Panc1 (cell line): ENCODE results near the gene CASP6. TPM values are rescaled to one million over a fixed set of nuclear protein-coding genes. Genes with fewer than 3 reads are reported as not detected.

ENCODE experiments used
- ATAC-seq: fragments of 200-7000 bp; cut with Tn5 transposase; 2 replicates; pipeline ENCODE4 v1.9.1; 2020; ENCODE audit warnings: mild to moderate bottlenecking, moderate library complexity
- BruUV-seq: library from RNA; stranded (reverse); fragments of 400-500 nt; replicated peaks from 2 replicates; lab custom pipeline; 2021; lab: Mats Ljungman, UMichigan
- CTCF ChIA-PET: fragments of 300-600 bp; sonication (Branson Sonifier 250); formaldehyde crosslinking; loops from one replicate; lab custom pipeline; 2022; ENCODE audit warnings: antibody characterized with exemption; lab: Charles Lee
- POLR2A ChIA-PET: fragments of 300-600 bp; sonication (Branson Sonifier 250); formaldehyde crosslinking; loops from one replicate; lab custom pipeline; 2022; ENCODE audit warnings: antibody characterized with exemption; lab: Charles Lee
- DNase-seq: peaks from one replicate; pipeline ENCODE4 v3.0.0-alpha.2; 2010; ENCODE audit warnings: low read depth, low spot score
- H3K27ac ChIP-seq: 2 replicates; pipeline ENCODE4 v1.5.1; 2011; ENCODE audit warnings: mild to moderate bottlenecking, low read length, inconsistent platforms
- H3K27me3 ChIP-seq: fragments of 200-500 bp; sonication (Bioruptor generic); 2 replicates; pipeline ENCODE4 v1.6.0; 2014; ENCODE audit warnings: low read length, inconsistent platforms; ENCODE audit not compliant: control insufficient read depth, insufficient read depth
- H3K36me3 ChIP-seq: fragments of 200-500 bp; sonication (Bioruptor generic); 2 replicates; pipeline ENCODE4 v1.5.1; 2014; ENCODE audit warnings: inconsistent platforms, mild to moderate bottlenecking, low read length, moderate library complexity; ENCODE audit not compliant: control insufficient read depth, insufficient read depth
- H3K4me1 ChIP-seq: 2 replicates; pipeline ENCODE4 v1.5.1; 2011; ENCODE audit warnings: inconsistent platforms, mild to moderate bottlenecking, low read length, moderate library complexity; ENCODE audit not compliant: control insufficient read depth, insufficient read depth
- H3K4me3 ChIP-seq, 2 experiments: 2 replicates each; pipeline ENCODE4 v1.5.1; 2011 to 2012; ENCODE audit warnings: low read depth in 2 of 2, low read length in 2 of 2, mild to moderate bottlenecking in 2 of 2, inconsistent platforms in 1 of 2, moderate library complexity in 1 of 2
- H3K9me3 ChIP-seq: fragments of 200-500 bp; sonication (Bioruptor generic); 2 replicates; pipeline ENCODE4 v1.5.1; 2014; ENCODE audit warnings: low read depth, mild to moderate bottlenecking, inconsistent platforms, low read length, moderate library complexity; ENCODE audit not compliant: control insufficient read depth, insufficient read depth
- POLR2AphosphoS5 ChIP-seq: IDR thresholded peaks from 2 replicates; pipeline ENCODE4 v1.6.1; 2012; ENCODE audit warnings: mild to moderate bottlenecking, low read depth, low read length, moderate library complexity
- REST ChIP-seq, 2 experiments: IDR thresholded peaks; 2 replicates each; pipeline ENCODE4 v1.6.1; 2011 to 2012; ENCODE audit warnings: low read depth in 2 of 2, control low read depth in 1 of 2, low read length in 1 of 2, mild to moderate bottlenecking in 1 of 2, moderate library complexity in 1 of 2; ENCODE audit not compliant: insufficient read depth in 1 of 2
- SIN3A ChIP-seq: IDR thresholded peaks from 2 replicates; pipeline ENCODE4 v1.6.1; 2012; ENCODE audit warnings: low read depth, mild to moderate bottlenecking, low read length, moderate library complexity, borderline replicate concordance; ENCODE audit not compliant: insufficient read depth
- TCF7L2 ChIP-seq: IDR thresholded peaks from 2 replicates; pipeline ENCODE4 v1.6.1; 2011; ENCODE audit warnings: mild to moderate bottlenecking, low read depth, low read length, inconsistent platforms
- in situ Hi-C: cut with HindIII; loops from 2 replicates; pipeline ENCODE4 v1.10.0; 2016; ENCODE audit warnings: low sequenced_read_pairs, low pct_unique_long_range_greater_than_20kb
- intact Hi-C: fragments of 100-400 bp; cut with micrococcal nuclease; formaldehyde crosslinking; loops from one replicate; pipeline ENCODE4 v1.10.0; 2022; ENCODE audit not compliant: unreplicated experiment
- total RNA-seq: library from RNA; stranded (reverse); gene quantifications from one replicate; pipeline ENCODE4 v1.2.1, GENCODE V29; 2021; ENCODE audit not compliant: unreplicated experiment
- TF ChIP-seq, protein P1 (sequence below): fragments of 450-650 bp; IDR thresholded peaks from 2 replicates; pipeline ENCODE4 v1.5.1; 2017; ENCODE audit warnings: mild to moderate bottlenecking

The CASP6 gene
- total RNA-seq, 1 experiment from 2014 or later, result 15.2 TPM

- Histone ChIP-seq H3K9me3 (no peaks in the 10 kb centered on the region), H3K27ac (no peak overlapping the region), H3K4me3 (no peak overlapping the region), H3K27me3 (no peaks in the 10 kb centered on the region; the same call in 1 of the 2 replicates), H3K36me3 (no peaks in the 10 kb centered on the region), H3K4me1 (no peaks in the 10 kb centered on the region)
- in situ Hi-C loops, result no loop called here
- CTCF ChIA-PET, result no interaction called here
- intact Hi-C loops, result no loop called here
- BruUV-seq, result no TSS peak
- DNase-seq (no peak), ATAC-seq (no peak)
- POLR2A ChIA-PET, result no interaction called here
- TF ChIP-seq, protein P1, sequence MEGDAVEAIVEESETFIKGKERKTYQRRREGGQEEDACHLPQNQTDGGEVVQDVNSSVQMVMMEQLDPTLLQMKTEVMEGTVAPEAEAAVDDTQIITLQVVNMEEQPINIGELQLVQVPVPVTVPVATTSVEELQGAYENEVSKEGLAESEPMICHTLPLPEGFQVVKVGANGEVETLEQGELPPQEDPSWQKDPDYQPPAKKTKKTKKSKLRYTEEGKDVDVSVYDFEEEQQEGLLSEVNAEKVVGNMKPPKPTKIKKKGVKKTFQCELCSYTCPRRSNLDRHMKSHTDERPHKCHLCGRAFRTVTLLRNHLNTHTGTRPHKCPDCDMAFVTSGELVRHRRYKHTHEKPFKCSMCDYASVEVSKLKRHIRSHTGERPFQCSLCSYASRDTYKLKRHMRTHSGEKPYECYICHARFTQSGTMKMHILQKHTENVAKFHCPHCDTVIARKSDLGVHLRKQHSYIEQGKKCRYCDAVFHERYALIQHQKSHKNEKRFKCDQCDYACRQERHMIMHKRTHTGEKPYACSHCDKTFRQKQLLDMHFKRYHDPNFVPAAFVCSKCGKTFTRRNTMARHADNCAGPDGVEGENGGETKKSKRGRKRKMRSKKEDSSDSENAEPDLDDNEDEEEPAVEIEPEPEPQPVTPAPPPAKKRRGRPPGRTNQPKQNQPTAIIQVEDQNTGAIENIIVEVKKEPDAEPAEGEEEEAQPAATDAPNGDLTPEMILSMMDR, result no peak
- TF ChIP-seq SIN3A, result no peak
- TF ChIP-seq POLR2AphosphoS5, result no peak
- no peak for TF ChIP-seq TCF7L2
- TF ChIP-seq REST (IDR thresholded peaks at IDR 0.05; ENCODE audit: insufficient read depth in 1 of 2, low read depth in 2 of 2, low read length in 1 of 2), result no peak
These were observed 35.0 kb upstream of the CASP6 start for GRCh38 chr4:109738104-109738872.

- ChIA-PET POLR2A (no interaction called here), CTCF (no interaction called here)
- no TSS peak for BruUV-seq
- in situ Hi-C loops (no loop called here), intact Hi-C loops (no loop called here)
- H3K27ac ChIP-seq, result no peak overlapping the region
- no peaks in the 10 kb centered on the region for H3K36me3 ChIP-seq
- H3K27me3 ChIP-seq, result no peaks in the 10 kb centered on the region
- DNase-seq (no peak), ATAC-seq (no peak)
- H3K4me1 ChIP-seq, result no peaks in the 10 kb centered on the region; the same call in 1 of the 2 replicates
- TF ChIP-seq SIN3A (no peak), REST (IDR thresholded peaks at IDR 0.05; ENCODE audit: insufficient read depth in 1 of 2, low read depth in 2 of 2, low read length in 1 of 2) (no peak), POLR2AphosphoS5 (no peak), TCF7L2 (no peak)
- TF ChIP-seq, protein P1, result no peak
- H3K9me3 ChIP-seq, result no peaks in the 10 kb centered on the region
- no peak overlapping the region for H3K4me3 ChIP-seq
These were observed 32.5 kb upstream of the CASP6 start for GRCh38 chr4:109735566-109736365.
